H1 (cell line): Measurements from ENCODE around the gene GALNT2.

Experiments used
- ASH2L ChIP-seq: fragments of 200-600, 300-600 bp; sonication (generic); IDR thresholded peaks from one replicate; pipeline ENCODE4 v1.7.1; 2017; ENCODE audit warnings: low read length
- CTCF ChIP-seq, 3 experiments: IDR thresholded peaks; 1 replicate in 2 of 3; 2 replicates in 1 of 3; pipeline versions ENCODE4 v1.5.1 to v1.6.1; 2011; ENCODE audit warnings: low read length in 3 of 3, mild to moderate bottlenecking in 3 of 3, inconsistent platforms in 2 of 3, low read depth in 1 of 3, moderate library complexity in 1 of 3; ENCODE audit not compliant: insufficient read depth in 1 of 3; ENCODE audit errors: control extremely low read depth in 1 of 3
- FOSL1 ChIP-seq: IDR thresholded peaks from 2 replicates; pipeline ENCODE4 v1.6.1; 2011; ENCODE audit warnings: mild to moderate bottlenecking, low read depth, low read length, moderate library complexity; ENCODE audit not compliant: insufficient read depth
- RFX5 ChIP-seq: IDR thresholded peaks from 2 replicates; pipeline ENCODE4 v1.6.1; 2011; ENCODE audit warnings: low read depth, low read length, improper control_type of control experiment, borderline replicate concordance
- SP1 ChIP-seq: IDR thresholded peaks from 2 replicates; pipeline ENCODE4 v1.6.1; 2011; ENCODE audit warnings: low read depth, low read length
- ZNF274 ChIP-seq: IDR thresholded peaks from 2 replicates; pipeline ENCODE4 v1.7.0; 2012; ENCODE audit warnings: low read length, borderline replicate concordance; ENCODE audit errors: extremely low read depth

GRCh38 chr1:230287674-230288315 lies 220.8 kb downstream of the GALNT2 start:
- TF ChIP-seq CTCF (IDR thresholded peaks at IDR 0.05; ENCODE audit: control extremely low read depth in 1 of 3, insufficient read depth in 1 of 3, low read depth in 1 of 3, low read length in 3 of 3) (no peak), ASH2L (no peak), RFX5 (no peak), ZNF274 (no peak), FOSL1 (no peak), SP1 (no peak)
